NCI-H748 (cell line): ENCODE measurements around the gene GRAMD1B.

Source experiments
- DNase-seq: peaks from one replicate; lab custom pipeline; 2025; ENCODE audit not compliant: unreplicated experiment; lab: John Stamatoyannopoulos, UW

The GRAMD1B gene

GRCh38 chr11:123409456-123410217, 20.4 kb upstream of the GRAMD1B start:
- DNase-seq = no peak

- DNase-seq = no peak
Observed at GRCh38 chr11:123410218-123410549, 19.9 kb upstream of the GRAMD1B start.

GRCh38 chr11:123413636-123414035, 16.4 kb upstream of the GRAMD1B start:
- no peak for DNase-seq

GRCh38 chr11:123416566-123416965, 13.5 kb upstream of the GRAMD1B start:
- no peak for DNase-seq

- DNase-seq = no peak
Observed at GRCh38 chr11:123418351-123419114, 11.5 kb upstream of the GRAMD1B start.

GRCh38 chr11:123419731-123420452, 10.2 kb upstream of the GRAMD1B start:
- no peak for DNase-seq

- no peak for DNase-seq
Observed at GRCh38 chr11:123421589-123421988, 8.5 kb upstream of the GRAMD1B start.

- no peak for DNase-seq
Observed at GRCh38 chr11:123425367-123425766, 4.7 kb upstream of the GRAMD1B start.

GRCh38 chr11:123426789-123427188, 3.3 kb upstream of the GRAMD1B start:
- peak; percentile 75 for DNase-seq

- no peak for DNase-seq
Observed at GRCh38 chr11:123427405-123427804, 2.7 kb upstream of the GRAMD1B start.

GRCh38 chr11:123428116-123428715, 1.9 kb upstream of the GRAMD1B start:
- DNase-seq = no peak

- DNase-seq = no peak
Observed at GRCh38 chr11:123429336-123429735, 733 bp upstream of the GRAMD1B start.

- peak; percentile 51 for DNase-seq
Observed at GRCh38 chr11:123430721-123431497, 840 bp downstream of the GRAMD1B start.

GRCh38 chr11:123431619-123432018, 1.6 kb downstream of the GRAMD1B start:
- DNase-seq = no peak

GRCh38 chr11:123434262-123434661, 4.2 kb downstream of the GRAMD1B start:
- no peak for DNase-seq

- no peak for DNase-seq
Observed at GRCh38 chr11:123434911-123435310, 4.8 kb downstream of the GRAMD1B start.

GRCh38 chr11:123437236-123437979, 7.3 kb downstream of the GRAMD1B start:
- no peak for DNase-seq

- DNase-seq = no peak
Observed at GRCh38 chr11:123438131-123438627, 8.1 kb downstream of the GRAMD1B start.

- no peak for DNase-seq
Observed at GRCh38 chr11:123439616-123440015, 9.5 kb downstream of the GRAMD1B start.

GRCh38 chr11:123441161-123441560, 11.1 kb downstream of the GRAMD1B start:
- DNase-seq = no peak
